HL-60 (cell line): ENCODE measurements around the gene TMEM72.

Experiments
- DNase-seq, 2 experiments: peaks; one replicate each; pipeline ENCODE4 v3.0.0-alpha.2; 2010 to 2020; ENCODE audit warnings: low read depth in 1 of 2, low spot score in 1 of 2
- H3K27ac ChIP-seq: fragments of 250-450 bp; sonication (Bioruptor Pico); replicated peaks from 2 replicates; pipeline ENCODE4 v1.5.1; 2020; ENCODE audit warnings: mild to moderate bottlenecking, moderate library complexity
- H3K27me3 ChIP-seq: fragments of 250-450 bp; sonication (Bioruptor Pico); 2 replicates; pipeline ENCODE4 v1.5.1; 2021; ENCODE audit warnings: mild to moderate bottlenecking, moderate library complexity; ENCODE audit not compliant: insufficient read depth, poor library complexity, severe bottlenecking
- H3K4me3 ChIP-seq: replicated peaks from 2 replicates; pipeline ENCODE4 v1.5.1; 2011; ENCODE audit warnings: mild to moderate bottlenecking, control low read depth, low read length; ENCODE audit not compliant: insufficient read depth
- CTCF ChIP-seq: IDR thresholded peaks from one replicate; pipeline ENCODE4 v1.5.1; 2011; ENCODE audit warnings: low read length, control low read depth, inconsistent platforms; ENCODE audit not compliant: insufficient read depth
- GABPA ChIP-seq: IDR thresholded peaks from 2 replicates; pipeline ENCODE4 v1.6.1; 2012; ENCODE audit warnings: low read depth
- POLR2AphosphoS5 ChIP-seq: IDR thresholded peaks from 2 replicates; pipeline ENCODE4 v1.6.1; 2012; ENCODE audit warnings: low read depth
- SPI1 ChIP-seq: IDR thresholded peaks from 2 replicates; pipeline ENCODE4 v1.6.1; 2012; ENCODE audit warnings: low read depth, mild to moderate bottlenecking, borderline replicate concordance
- TF ChIP-seq, protein P1 (sequence below): IDR thresholded peaks from 2 replicates; pipeline ENCODE4 v1.6.1; 2012; ENCODE audit warnings: low read depth; ENCODE audit not compliant: insufficient replicate concordance

The TMEM72 gene

DNA sequence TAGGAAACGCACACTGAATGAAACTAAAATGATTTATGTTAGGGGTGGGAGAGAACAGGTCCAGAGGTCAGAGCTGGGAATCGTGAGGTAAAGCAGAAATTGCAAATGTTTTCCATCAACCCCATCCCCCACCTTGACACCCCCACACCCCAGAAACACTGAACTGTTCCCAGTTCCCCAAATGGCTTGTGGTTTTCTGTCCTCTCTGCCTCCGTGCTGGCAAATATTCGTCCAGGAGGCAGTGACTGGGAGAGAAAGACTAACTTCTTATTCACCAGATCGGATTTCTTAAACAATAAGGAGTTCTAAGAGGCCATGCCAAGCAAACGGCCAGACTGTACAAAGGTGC lies 47.7 kb downstream of the TMEM72 start:
- H3K4me3 ChIP-seq = peak overlapping the region; percentile 75
- peak overlapping the region; percentile 76 for H3K27ac ChIP-seq
- no peaks in the 10 kb centered on the region for H3K27me3 ChIP-seq
- DNase-seq = no peak
- no peak for TF ChIP-seq POLR2AphosphoS5
- TF ChIP-seq SPI1 = peak; percentile 42; the same call in 1 of the 2 replicates
- no peak for TF ChIP-seq GABPA

DNA sequence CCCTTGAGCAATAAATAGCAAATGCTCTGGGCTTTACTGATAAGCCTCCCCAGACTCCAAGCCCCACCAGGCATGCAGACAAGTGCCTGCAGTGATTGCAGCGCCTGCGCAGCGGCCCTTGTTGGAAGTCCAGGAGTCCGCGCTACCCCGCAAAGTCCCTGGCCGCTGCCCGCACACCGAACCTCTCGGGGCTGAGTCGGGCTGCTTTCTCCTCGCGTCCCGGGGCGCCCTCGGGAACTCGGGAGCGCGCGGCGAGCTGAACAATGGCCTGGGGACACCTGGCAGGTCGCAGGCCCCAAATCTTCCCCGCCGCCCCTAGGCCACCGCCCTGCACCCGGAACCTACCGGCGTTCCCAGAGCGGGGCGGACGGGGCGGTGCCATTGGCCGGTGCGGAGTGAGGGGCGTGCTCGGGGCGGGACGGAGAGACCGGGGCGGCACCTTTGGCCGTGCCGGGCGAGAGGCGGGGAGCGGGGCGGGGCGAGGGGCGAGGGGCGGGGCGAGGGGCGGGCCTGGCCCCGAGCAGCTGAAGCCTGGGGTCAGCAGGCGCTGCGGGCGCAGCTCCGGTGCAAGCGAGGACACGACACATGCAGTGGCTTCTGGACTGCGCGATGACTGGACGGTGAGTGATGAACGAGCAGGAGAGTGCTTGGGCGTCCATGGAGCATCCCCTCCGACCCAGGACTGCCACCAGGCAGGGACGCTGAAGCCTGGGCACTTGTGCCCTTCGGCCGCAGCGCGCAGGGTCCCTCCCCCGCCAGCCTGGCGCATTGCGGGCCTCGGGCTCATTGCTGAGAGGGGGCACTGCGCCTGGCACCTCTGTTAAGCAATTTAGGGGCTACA lies 48.3 kb downstream of the TMEM72 start, which contains the start of gene RASSF4:
RASSF4 (plus strand) TSS at position 556 of the 841 bp plus-strand sequence. CDS start 10,401 bp downstream, outside the sequence.
- no peaks in the 10 kb centered on the region for H3K27me3 ChIP-seq
- DNase-seq = peak; percentile 76 to 92
- TF ChIP-seq CTCF = no peak
- peak; percentile 81; the same call in 1 of the 2 replicates for TF ChIP-seq POLR2AphosphoS5
- H3K4me3 ChIP-seq = peak within 1 kb of the TSS; percentile 75
- H3K27ac ChIP-seq = peak within 1 kb of the TSS; percentile 97

GRCh38 chr10:44960088-44960460 lies 48.9 kb downstream of the TMEM72 start:
- Histone ChIP-seq H3K4me3 (peak overlapping the region; percentile 75), H3K27me3 (no peaks in the 10 kb centered on the region), H3K27ac (peak overlapping the region; percentile 97)
- no peak for DNase-seq
- TF ChIP-seq POLR2AphosphoS5 = no peak
- TF ChIP-seq SPI1 = no peak
- TF ChIP-seq, protein P1, sequence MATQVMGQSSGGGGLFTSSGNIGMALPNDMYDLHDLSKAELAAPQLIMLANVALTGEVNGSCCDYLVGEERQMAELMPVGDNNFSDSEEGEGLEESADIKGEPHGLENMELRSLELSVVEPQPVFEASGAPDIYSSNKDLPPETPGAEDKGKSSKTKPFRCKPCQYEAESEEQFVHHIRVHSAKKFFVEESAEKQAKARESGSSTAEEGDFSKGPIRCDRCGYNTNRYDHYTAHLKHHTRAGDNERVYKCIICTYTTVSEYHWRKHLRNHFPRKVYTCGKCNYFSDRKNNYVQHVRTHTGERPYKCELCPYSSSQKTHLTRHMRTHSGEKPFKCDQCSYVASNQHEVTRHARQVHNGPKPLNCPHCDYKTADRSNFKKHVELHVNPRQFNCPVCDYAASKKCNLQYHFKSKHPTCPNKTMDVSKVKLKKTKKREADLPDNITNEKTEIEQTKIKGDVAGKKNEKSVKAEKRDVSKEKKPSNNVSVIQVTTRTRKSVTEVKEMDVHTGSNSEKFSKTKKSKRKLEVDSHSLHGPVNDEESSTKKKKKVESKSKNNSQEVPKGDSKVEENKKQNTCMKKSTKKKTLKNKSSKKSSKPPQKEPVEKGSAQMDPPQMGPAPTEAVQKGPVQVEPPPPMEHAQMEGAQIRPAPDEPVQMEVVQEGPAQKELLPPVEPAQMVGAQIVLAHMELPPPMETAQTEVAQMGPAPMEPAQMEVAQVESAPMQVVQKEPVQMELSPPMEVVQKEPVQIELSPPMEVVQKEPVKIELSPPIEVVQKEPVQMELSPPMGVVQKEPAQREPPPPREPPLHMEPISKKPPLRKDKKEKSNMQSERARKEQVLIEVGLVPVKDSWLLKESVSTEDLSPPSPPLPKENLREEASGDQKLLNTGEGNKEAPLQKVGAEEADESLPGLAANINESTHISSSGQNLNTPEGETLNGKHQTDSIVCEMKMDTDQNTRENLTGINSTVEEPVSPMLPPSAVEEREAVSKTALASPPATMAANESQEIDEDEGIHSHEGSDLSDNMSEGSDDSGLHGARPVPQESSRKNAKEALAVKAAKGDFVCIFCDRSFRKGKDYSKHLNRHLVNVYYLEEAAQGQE = no peak
- no peak for TF ChIP-seq CTCF
- no peak for TF ChIP-seq GABPA

DNA sequence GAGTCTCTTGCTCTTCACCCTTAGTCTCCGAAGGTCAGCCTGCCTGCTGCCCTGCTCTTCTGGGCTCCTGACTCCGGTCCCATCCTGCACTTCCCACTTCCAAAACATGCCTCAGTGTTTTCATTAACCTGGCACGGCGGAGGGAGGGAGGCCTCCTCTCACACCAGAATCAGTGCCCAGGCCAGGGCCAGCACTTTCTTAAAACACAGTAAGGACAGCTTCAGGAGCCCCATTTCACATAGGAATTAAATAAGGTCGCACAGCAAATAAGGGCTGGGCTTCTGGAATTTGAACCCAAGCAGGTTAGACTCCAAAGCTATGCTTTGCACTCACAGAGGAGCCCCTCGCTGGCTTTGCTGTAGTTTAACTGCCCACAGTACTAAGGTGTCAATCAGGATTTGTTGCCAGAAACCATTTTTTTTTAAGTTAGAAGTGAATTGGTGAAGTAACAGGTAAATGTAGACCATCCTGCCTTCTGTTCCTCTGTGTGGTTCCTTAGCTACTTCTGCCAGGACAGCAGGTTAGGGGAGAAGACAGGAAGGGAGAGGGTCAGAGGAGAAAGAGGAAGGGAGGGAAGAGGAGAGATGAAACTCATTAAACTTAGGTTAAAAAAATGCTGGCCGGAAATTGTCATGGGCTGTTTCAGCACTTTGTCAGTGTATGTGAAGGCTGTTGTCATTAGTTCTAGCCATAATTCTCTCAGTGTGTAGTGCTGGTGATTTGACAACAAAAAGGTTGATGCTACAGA lies 49.5 kb downstream of the TMEM72 start:
- Histone ChIP-seq H3K4me3 (peak overlapping the region; percentile 75), H3K27ac (peak overlapping the region; percentile 97), H3K27me3 (no peaks in the 10 kb centered on the region)
- peak in 1 of 2 experiments; percentile 40 for DNase-seq
- TF ChIP-seq, protein P1 = no peak
- no peak for TF ChIP-seq GABPA
- TF ChIP-seq SPI1 = peak; percentile 61; the same call in 1 of the 2 replicates
- no peak for TF ChIP-seq CTCF
- no peak for TF ChIP-seq POLR2AphosphoS5
